Measurements from ENCODE around the gene TUBG2.

Gene TUBG2

GRCh38 chr17:42640121-42640520, 19.0 kb upstream of the TUBG2 start:
- TF ChIP-seq CTCF (conservative IDR thresholded peaks at IDR 0.05; ENCODE audit: low read depth), result no peak
- no peak overlapping the region for H3K27ac ChIP-seq
- DNase-seq (ENCODE audit: low spot score), result no peak
- ChIA-PET CTCF (interaction anchor here (0.7 kb wide), 1 partner anchor 18 kb away, joined by 4 read pairs; no protein-coding TSS in a partner anchor), POLR2A (ENCODE audit: low non-redundant PET) (interaction anchor here (1.0 kb wide), 1 partner anchor 11 kb away, joined by 6 read pairs; no protein-coding TSS in a partner anchor)

- no peak for TF ChIP-seq CTCF (conservative IDR thresholded peaks at IDR 0.05; ENCODE audit: low read depth)
- ChIA-PET CTCF (no interaction called here), POLR2A (ENCODE audit: low non-redundant PET) (interaction anchor here (0.7 kb wide), 1 partner anchor 17 kb away, joined by 4 read pairs; no protein-coding TSS in a partner anchor)
- H3K27ac ChIP-seq, result no peak overlapping the region
- no peak for DNase-seq (ENCODE audit: low spot score)
Measured at GRCh38 chr17:42642336-42642735, 16.7 kb upstream of the TUBG2 start.

GRCh38 chr17:42647778-42648177, 11.3 kb upstream of the TUBG2 start:
- TF ChIP-seq CTCF (conservative IDR thresholded peaks at IDR 0.05; ENCODE audit: low read depth), result no peak
- CTCF ChIA-PET, result interaction anchor here (0.6 to 0.8 kb wide), 3 partner anchors 9 to 29 kb away, joined by 3 to 5 read pairs (median 4); no protein-coding TSS in a partner anchor
- no peak overlapping the region for H3K27ac ChIP-seq
- no peak for DNase-seq (ENCODE audit: low spot score)
- POLR2A ChIA-PET (ENCODE audit: low non-redundant PET), result no interaction called here

- ChIA-PET POLR2A (ENCODE audit: low non-redundant PET) (interaction anchor here (0.6 kb wide), 1 partner anchor 1172 kb away, joined by 3 read pairs; no protein-coding TSS in a partner anchor), CTCF (interaction anchor here (0.6 kb wide), 1 partner anchor 76 kb away, joined by 5 read pairs; no protein-coding TSS in a partner anchor)
- H3K27ac ChIP-seq, result no peak overlapping the region
- no peak for DNase-seq (ENCODE audit: low spot score)
- TF ChIP-seq CTCF (conservative IDR thresholded peaks at IDR 0.05; ENCODE audit: low read depth), result no peak
Measured at GRCh38 chr17:42651392-42651791, 7.7 kb upstream of the TUBG2 start.

- ChIA-PET POLR2A (ENCODE audit: low non-redundant PET) (no interaction called here), CTCF (no interaction called here)
- DNase-seq (ENCODE audit: low spot score), result no peak
- H3K27ac ChIP-seq, result no peak overlapping the region
- no peak for TF ChIP-seq CTCF (conservative IDR thresholded peaks at IDR 0.05; ENCODE audit: low read depth)
Measured at GRCh38 chr17:42653179-42654124, 5.6 kb upstream of the TUBG2 start.

GRCh38 chr17:42655528-42655927, 3.6 kb upstream of the TUBG2 start:
- ChIA-PET CTCF (interaction anchor here (0.6 kb wide), 1 partner anchor 88 kb away, joined by 5 read pairs; no protein-coding TSS in a partner anchor), POLR2A (ENCODE audit: low non-redundant PET) (no interaction called here)
- no peak for TF ChIP-seq CTCF (conservative IDR thresholded peaks at IDR 0.05; ENCODE audit: low read depth)
- DNase-seq (ENCODE audit: low spot score), result no peak
- no peak overlapping the region for H3K27ac ChIP-seq
